NCI-H82 treated with DMSO at 0.1 percent for 48 hours (cell line): ENCODE measurements around the gene TAC1.
"Not testable (repeated sequence)": the region's sequence is repeated elsewhere in the genome, so short reads cannot be mapped to it uniquely, and the experiment has no call there.

ENCODE experiments used
- DNase-seq: peaks from one replicate; lab custom pipeline; 2025; ENCODE audit not compliant: unreplicated experiment; lab: John Stamatoyannopoulos, UW

Gene TAC1, protein sequence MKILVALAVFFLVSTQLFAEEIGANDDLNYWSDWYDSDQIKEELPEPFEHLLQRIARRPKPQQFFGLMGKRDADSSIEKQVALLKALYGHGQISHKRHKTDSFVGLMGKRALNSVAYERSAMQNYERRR

DNA sequence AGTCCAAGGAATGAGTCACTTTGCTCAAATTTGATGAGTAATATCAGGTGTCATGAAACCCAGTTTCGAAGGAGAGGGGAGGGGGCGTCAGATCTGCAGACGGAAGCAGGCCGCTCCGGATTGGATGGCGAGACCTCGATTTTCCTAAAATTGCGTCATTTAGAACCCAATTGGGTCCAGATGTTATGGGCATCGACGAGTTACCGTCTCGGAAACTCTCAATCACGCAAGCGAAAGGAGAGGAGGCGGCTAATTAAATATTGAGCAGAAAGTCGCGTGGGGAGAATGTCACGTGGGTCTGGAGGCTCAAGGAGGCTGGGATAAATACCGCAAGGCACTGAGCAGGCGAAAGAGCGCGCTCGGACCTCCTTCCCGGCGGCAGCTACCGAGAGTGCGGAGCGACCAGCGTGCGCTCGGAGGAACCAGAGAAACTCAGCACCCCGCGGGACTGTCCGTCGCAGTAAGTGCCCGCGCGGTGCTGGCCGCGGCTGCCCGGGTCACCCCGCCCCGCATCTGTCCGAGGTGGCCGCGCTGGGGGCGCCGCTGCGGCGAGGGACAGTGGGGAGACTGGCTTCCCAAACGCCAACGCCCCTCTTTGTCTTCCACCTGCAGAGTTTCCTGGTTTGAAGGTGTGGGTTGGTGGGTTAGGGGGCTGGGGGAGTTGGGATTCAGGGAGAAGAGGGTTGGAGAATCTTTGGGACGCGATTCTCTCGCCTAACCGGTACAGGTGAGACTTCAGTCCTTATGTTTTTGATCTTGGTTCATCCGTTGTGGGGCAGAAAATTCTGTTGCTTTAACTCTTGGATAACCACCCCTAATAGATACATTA, at the start of gene TAC1:
TAC1 (plus strand) TSS at position 351 of the 829 bp plus-strand sequence. CDS start 527 bp downstream, outside the sequence.
- no peak for DNase-seq

DNA sequence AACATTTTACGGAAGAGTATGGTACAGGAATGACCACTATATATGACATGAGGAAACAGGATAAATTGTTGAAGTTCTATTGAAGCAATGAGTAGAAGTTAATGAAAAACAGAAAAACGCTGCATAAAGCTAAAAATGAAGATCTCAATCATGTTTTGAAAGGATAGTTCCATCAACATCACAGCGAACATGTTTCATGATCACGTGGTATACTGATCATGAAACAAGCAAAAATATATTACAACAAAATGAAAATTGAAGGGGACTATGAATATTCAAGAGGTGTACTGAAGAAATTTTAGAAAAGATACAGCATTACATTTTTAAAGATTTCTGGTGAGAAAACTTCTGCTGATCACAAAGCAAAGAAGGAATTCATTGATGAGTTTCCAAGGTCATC, 45.9 kb upstream of the TAC1 start:
- no peak for DNase-seq

DNA sequence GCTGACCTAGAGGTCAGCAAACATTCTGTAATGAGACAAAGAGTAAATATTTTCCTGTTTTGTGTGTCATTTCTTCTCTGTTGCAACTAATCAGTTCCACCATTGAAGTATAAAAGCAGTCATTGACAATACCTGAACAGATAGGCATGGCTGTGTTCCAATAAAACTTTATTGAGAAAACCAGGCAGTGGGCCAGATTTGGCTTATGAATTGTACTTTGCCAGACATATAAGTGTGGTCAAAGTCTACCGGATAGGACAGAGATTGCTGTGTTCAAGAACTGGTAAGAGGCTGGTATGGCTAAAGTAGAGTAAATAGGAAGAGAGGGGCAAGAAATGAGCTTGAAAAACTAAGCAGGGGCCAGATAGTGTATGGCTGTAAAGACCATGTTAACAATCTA, 38.3 kb upstream of the TAC1 start:
- no peak for DNase-seq

DNA sequence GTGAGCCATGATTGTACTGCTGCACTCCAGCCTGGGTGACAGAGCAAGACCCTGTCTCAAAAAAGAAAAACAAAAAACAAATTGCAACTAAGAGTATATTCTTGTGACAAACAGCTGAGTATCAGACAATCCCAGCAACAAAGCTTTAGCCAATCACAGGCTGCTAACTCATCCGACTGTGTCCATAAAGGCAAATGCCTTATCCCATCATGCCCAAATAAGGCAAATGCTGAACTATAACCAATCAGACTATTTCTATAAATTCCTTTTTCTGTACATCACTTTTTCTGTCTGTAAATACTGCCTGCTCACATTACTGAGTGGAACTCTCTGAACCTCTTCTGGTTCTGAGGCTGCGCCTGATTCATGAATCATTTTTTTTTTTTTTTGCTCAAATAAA, 37.5 kb upstream of the TAC1 start:
- DNase-seq: no peak

DNA sequence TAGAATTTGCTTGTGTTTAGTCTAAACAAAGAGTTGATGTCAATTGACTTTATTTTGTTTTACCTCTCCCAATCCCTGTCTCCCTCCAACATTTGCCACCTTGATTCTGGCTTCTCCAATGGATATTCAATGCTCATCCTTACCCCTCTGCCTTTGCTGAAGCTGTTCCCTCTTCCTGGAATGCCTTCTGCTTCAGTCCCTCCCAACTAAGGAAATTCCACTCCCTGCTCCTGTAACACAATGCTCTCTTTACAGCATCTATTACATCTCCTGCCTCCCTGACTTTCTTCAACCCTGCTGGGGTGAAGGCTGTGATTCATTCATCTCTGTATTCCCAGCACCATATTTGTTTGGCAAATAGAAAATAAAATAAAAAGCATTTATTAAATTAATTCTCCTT, 34.5 kb upstream of the TAC1 start:
- DNase-seq: no peak

DNA sequence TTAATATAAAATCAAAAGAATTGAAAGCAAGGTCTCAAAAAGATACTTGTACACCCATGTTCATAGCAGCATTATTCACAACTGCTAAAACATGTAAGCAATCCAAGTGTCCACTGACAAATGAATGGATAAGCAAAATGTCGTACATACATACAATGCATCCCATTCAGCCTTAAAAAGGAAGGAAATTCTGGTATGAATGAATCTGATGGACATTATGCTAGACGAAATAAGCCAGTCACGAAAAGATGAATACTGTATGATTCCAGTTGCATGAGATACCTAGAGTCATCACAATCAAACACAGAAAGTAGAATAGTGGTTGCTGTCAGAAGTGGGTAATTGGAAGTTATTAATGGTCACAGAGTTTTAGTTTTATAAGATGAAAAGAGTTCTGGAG, 9.5 kb upstream of the TAC1 start:
- no peak for DNase-seq

DNA sequence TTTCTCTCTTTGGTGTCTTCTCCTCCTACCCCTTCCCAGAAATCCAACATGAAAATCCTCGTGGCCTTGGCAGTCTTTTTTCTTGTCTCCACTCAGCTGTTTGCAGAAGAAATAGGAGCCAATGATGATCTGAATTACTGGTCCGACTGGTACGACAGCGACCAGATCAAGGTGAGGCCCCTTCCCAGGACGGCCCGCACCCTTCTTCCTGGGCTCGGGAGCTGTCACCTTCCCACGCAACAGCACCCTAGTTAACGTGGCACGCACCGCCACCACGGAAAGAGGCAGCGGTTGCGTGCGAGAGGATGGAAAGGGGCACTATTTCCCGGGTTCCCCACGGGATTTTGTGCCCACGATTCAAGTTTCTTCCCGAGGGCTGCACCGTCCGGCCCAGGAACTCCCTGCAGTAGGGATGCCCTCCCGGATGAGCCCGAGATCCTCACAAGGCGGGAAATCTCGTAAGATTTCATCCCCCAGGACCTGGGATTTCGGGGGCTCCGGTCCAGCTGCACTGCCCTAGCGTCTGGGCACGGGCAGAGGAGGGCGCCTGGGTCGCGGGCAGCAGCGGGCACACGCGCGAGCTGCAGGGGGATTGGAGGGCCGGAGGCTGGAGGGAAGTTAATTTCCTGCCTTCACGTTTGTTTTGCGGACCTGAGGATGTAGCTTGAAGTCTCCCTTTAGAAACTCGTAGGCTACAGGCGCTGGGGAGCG, 834 bp downstream of the TAC1 start:
- no peak for DNase-seq

DNA sequence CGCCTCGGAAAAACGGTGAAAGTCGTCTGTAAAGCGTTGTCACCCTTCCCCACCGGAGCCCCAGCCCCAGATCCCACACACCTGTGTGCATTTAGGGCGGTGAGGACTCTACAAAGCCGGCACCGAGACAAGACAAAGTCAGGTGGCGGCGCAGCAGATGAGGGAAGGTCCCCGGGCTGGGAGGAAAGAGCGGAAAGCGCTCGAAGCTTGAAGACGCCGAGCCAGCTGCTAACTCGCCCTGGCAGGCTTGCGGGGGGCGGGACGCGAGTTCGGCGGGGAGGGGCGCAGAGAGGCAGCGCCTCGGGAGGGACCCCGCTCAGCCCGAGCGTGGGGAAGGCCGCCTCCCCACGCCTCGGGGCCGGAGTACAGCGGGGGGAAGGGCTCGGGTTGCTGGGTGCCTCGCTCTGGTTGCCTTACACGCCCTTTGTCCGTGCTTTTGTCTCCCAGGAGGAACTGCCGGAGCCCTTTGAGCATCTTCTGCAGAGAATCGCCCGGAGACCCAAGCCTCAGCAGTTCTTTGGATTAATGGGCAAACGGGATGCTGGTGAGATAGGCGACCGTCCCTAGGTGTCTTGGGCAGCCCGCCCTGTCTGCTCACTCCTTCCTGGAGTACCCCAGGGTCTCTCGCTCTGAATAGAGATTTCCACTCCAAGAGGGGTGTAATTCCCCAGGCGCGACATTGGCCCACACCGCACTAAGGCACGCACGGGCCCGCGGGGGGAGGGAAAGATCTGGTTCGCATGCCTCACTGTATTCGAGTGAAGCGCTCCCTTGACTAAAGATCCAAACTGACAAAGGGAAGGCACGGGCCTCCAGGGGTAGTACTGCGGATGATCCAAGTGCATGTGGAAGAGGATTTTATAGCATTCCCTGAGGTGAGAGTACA, 1.6 kb downstream of the TAC1 start:
- DNase-seq: no peak

DNA sequence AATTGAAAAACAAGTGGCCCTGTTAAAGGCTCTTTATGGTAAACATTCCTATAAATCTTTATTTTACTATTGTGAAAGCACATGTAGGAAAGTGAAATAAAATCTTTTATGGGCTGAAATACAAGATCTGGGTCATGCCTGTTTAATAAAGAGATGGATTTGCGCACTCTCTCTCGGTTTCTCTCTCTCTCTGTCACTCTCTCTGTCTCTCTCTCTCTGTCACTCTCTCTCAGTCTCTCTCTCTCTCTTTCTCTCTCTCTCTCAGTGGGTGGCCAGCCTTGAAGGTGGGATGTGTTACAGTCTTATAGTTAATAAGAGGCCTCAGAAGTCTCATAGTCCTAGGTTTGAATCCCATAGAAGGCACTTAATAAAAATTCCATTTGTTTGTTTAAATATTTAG, 2.4 kb downstream of the TAC1 start:
- DNase-seq: no peak

DNA sequence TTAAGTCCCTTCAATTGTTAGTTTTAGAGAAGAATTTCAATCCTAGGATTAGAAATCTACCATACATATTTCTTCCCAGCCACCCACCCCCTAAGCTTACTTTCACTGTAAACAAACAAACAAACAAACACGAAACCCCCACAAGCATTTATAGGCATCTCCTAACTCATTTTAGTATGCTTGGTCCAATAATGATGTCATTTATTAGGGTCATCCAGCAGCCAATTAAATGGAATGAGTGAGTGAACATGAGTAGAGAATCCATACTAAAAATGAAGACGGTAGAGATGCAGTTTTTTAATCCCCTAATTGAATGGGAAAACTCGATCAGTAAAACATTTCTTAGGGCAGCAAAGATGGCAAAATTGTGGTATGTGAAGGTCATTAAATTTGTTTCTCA, 3.2 kb downstream of the TAC1 start:
- DNase-seq: no peak

DNA sequence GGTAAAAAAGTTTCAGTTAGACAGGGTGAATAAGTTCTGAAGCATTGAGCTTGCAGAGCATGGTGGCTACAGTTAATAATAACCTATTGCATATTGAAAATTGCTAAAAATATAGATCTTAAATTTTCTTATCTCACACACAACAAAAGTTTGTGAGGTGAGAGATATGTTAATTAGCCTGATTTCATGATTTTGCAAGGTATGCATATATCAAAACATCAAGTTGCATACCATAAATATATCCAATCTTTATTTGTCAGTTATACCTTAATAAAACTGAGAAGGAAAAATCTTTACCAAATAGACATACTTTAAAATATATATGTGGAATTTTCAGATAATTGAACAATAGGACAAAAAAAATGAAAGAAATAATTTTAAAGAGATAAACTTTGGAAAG, 16.6 kb downstream of the TAC1 start:
- no peak for DNase-seq

DNA sequence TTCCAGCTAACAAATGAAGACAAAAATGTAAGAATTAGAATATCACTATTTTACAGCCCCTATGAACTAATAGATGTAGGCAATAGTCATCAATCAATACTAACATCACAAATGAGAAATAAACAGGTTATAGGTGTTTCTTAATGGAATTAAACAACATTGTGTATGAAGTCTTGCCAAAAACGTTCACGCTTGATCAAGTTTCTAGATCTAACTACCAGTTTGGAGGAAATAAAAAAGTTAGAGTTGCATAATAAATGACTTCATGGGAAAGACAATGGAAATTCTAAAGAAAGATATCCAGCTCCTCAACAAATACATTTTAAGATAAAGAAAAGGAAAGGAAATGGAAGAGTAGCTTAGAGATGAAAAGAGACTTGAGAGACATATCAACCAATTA, 19.7 kb downstream of the TAC1 start:
- DNase-seq: no peak

DNA sequence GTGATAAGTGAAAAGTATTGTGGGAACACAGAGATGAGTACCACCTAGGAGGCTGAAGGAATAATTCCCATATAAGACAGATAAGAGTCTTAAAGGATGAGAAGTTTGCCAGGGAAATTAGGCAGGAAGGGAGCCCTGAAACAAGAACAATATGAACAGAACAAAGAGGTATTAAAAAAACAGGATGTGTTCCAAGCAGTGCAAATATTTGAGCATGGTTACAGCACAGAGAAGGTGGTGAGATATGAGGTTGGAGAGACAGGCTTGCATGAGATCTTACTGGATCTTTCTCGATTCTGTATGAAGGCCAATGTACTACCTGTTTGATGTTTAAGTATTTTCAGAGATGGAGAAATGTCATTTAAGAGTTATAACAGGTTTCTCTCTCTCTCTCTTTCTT, 20.3 kb downstream of the TAC1 start:
- no peak for DNase-seq

DNA sequence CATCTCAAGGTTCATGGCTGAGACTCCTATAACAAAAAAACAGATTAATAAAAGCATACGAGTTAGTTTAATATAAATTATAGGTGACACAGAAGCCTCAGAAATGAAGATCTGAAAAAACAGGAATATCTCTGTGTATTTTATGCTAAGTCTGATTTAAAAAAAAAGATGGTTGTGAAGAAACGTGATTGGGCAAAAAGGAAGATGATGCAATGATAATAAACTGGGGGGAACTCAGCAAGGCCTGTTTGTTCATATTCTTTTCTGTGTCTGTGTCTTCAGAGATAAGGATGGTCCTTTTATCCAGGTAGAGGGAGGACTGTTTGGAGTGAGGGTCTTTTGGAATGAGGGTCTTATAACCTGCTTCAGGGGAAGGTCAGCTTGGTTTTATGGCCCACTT, 25.9 kb downstream of the TAC1 start:
- no peak for DNase-seq

DNA sequence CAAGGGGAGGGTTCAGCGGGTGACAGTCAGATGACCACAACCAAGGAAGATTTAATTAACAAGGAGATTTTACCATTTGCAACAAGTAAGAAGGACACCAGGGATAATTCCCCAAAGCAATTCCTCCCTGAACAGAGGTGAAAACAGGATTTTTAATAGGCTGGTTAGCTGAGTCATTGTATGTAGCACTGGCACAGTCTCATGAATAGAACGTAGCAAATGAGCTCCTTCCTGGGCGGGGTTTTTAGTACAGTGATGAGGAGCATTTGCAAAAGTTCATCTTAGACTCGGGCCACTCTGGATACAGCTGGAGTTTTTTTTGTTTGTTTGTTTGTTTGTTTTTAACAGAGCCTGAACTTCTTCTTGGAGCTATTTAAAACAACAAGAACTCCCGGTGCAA, 39.0 kb downstream of the TAC1 start:
- DNase-seq: no peak

DNA sequence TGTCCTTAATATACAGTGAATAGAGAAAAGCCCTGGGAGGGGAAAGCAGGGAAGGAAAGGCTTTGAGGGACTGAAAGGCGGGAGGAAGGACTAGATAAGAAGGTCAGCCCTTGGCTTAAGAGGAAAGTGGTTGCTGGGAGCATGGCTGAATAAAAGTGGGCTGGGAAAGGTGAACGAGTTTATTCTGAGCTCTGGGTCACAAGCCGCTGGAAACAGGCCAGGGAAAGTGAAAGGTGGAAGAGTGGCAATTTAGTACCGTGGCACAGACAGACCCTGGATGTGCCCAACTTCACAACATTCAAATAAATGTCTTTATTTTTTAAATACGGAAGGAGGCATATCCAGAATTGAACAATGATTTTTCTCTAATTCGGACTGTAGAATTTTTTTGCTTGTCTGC, 39.7 kb downstream of the TAC1 start:
- no peak for DNase-seq

DNA sequence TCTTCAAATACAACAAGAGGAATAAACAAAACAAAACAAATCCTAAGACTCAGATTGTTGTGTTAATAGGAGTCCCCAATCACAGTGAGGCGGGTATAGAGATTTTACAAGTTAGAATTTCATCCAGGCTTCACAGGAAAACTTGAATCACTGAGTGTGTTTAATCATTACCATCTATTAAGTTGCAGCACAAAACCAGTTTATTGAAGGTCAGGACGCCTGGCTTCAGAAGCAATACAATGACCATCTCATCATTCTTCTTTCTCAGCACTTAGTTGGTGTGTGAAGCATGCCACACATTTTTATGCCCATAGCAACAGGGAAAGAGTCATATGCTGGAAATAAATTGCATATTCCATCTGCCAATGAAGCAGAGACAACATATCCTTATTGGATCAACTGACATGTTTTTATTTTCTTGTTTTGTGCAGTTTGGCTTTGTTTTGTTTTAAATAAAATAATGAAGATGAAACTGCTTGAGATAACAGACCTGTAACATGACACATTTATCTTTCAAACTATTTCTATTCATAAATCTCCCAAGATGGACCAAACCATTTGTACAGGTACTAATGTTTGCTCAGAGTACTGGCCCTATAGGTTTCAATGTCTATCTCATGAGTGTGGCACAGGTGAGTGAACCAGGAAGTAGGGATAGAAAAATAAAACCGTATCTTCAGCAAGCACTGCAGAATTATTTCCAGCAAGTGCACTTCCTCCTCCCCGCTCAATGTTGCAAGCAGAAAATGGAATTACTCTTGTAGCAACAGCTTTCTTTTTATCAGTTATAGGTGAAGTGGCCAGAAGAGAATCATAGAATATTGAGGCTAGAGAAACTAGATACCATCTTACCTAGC, 40.4 kb downstream of the TAC1 start:
- DNase-seq: no peak

DNA sequence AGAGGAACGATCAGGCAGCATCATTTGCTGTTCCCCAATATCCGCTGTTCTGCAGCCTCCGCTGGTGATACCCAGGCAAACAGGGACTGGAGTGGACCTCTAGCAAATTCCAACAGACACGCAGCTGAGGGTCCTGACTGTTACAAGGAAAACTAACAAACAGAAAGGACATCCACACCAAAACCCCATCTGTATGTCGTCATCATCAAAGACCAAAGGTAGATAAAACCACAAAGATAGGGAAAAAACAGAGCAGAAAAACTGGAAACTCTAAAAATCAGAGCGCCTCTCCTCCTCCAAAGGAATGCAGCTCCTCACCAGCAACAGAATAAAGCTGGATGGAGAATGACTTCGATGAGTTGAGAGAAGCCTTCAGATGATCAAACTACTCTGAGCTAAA, 54.5 kb downstream of the TAC1 start:
- DNase-seq: not testable (repeated sequence)
